ENCODE data around the gene SPO11.

Gene SPO11
- total RNA-seq = 0 reads per million in 3 donors

- no peak for DNase-seq
These were observed at the start of gene SPO11 for GRCh38 chr20:57329608-57330221. Gene SPO11, plus strand, starts transcription at chr20:57329803. Its CDS starts 65 bp downstream, at chr20:57329868.

GRCh38 chr20:57280221-57280620 lies 49.4 kb upstream of the SPO11 start:
- no peaks in the 10 kb centered on the region for H3K9me3 ChIP-seq (ENCODE audit: control insufficient read depth, low read length)
- H3K4me3 ChIP-seq (ENCODE audit: insufficient read depth, low read depth, low read length, poor library complexity, severe bottlenecking) = no peak overlapping the region
- no peak for DNase-seq
- no peak overlapping the region for H3K27ac ChIP-seq (ENCODE audit: insufficient read depth, low read length, poor library complexity, severe bottlenecking)
- no peaks in the 10 kb centered on the region for H3K4me1 ChIP-seq (ENCODE audit: control insufficient read depth, insufficient read depth, low read length, poor library complexity, severe bottlenecking)
- H3K36me3 ChIP-seq (ENCODE audit: control insufficient read depth, insufficient read depth, low read length) = no peaks in the 10 kb centered on the region
- no peaks in the 10 kb centered on the region for H3K27me3 ChIP-seq (replicated peaks; ENCODE audit: control insufficient read depth, insufficient read depth, low read length, poor library complexity, severe bottlenecking)

More at GRCh38 chr20:57329608-57330221, at the start of gene SPO11:
- Histone ChIP-seq H3K27me3 (replicated peaks; ENCODE audit: control insufficient read depth, insufficient read depth, low read length, poor library complexity, severe bottlenecking) (peaks cover 7% of the 10 kb centered on the region), H3K27ac (ENCODE audit: insufficient read depth, low read length, poor library complexity, severe bottlenecking) (no peak within 1 kb of the TSS), H3K36me3 (ENCODE audit: control insufficient read depth, insufficient read depth, low read length) (no peaks in the 10 kb centered on the region), H3K4me1 (ENCODE audit: control insufficient read depth, insufficient read depth, low read length, poor library complexity, severe bottlenecking) (no peaks in the 10 kb centered on the region), H3K4me3 (ENCODE audit: insufficient read depth, low read depth, low read length, poor library complexity, severe bottlenecking) (no peak within 1 kb of the TSS), H3K9me3 (ENCODE audit: control insufficient read depth, low read length) (no peaks in the 10 kb centered on the region)

GRCh38 chr20:57281900-57282299 lies 47.7 kb upstream of the SPO11 start:
- Histone ChIP-seq H3K9me3 (ENCODE audit: control insufficient read depth, low read length) (no peaks in the 10 kb centered on the region), H3K27me3 (replicated peaks; ENCODE audit: control insufficient read depth, insufficient read depth, low read length, poor library complexity, severe bottlenecking) (no peaks in the 10 kb centered on the region), H3K4me1 (ENCODE audit: control insufficient read depth, insufficient read depth, low read length, poor library complexity, severe bottlenecking) (no peaks in the 10 kb centered on the region), H3K36me3 (ENCODE audit: control insufficient read depth, insufficient read depth, low read length) (no peaks in the 10 kb centered on the region), H3K4me3 (ENCODE audit: insufficient read depth, low read depth, low read length, poor library complexity, severe bottlenecking) (no peak overlapping the region), H3K27ac (ENCODE audit: insufficient read depth, low read length, poor library complexity, severe bottlenecking) (no peak overlapping the region)
- DNase-seq = no peak

- Histone ChIP-seq H3K27me3 (replicated peaks; ENCODE audit: control insufficient read depth, insufficient read depth, low read length, poor library complexity, severe bottlenecking) (no peaks in the 10 kb centered on the region), H3K27ac (ENCODE audit: insufficient read depth, low read length, poor library complexity, severe bottlenecking) (no peak overlapping the region), H3K4me3 (ENCODE audit: insufficient read depth, low read depth, low read length, poor library complexity, severe bottlenecking) (no peak overlapping the region), H3K9me3 (ENCODE audit: control insufficient read depth, low read length) (no peaks in the 10 kb centered on the region), H3K4me1 (ENCODE audit: control insufficient read depth, insufficient read depth, low read length, poor library complexity, severe bottlenecking) (no peaks in the 10 kb centered on the region), H3K36me3 (ENCODE audit: control insufficient read depth, insufficient read depth, low read length) (no peaks in the 10 kb centered on the region)
- DNase-seq = no peak
These were observed 46.8 kb upstream of the SPO11 start for GRCh38 chr20:57282670-57283361.

- no peak for DNase-seq
- no peak overlapping the region for H3K4me3 ChIP-seq (ENCODE audit: insufficient read depth, low read depth, low read length, poor library complexity, severe bottlenecking)
- no peak overlapping the region for H3K27ac ChIP-seq (ENCODE audit: insufficient read depth, low read length, poor library complexity, severe bottlenecking)
- no peaks in the 10 kb centered on the region for H3K4me1 ChIP-seq (ENCODE audit: control insufficient read depth, insufficient read depth, low read length, poor library complexity, severe bottlenecking)
- no peaks in the 10 kb centered on the region for H3K9me3 ChIP-seq (ENCODE audit: control insufficient read depth, low read length)
- peaks cover 3% of the 10 kb centered on the region for H3K27me3 ChIP-seq (replicated peaks; ENCODE audit: control insufficient read depth, insufficient read depth, low read length, poor library complexity, severe bottlenecking)
- H3K36me3 ChIP-seq (ENCODE audit: control insufficient read depth, insufficient read depth, low read length) = no peaks in the 10 kb centered on the region
These were observed 45.7 kb upstream of the SPO11 start for GRCh38 chr20:57283860-57284259.

GRCh38 chr20:57287007-57287880 lies 42.4 kb upstream of the SPO11 start:
- Histone ChIP-seq H3K4me1 (ENCODE audit: control insufficient read depth, insufficient read depth, low read length, poor library complexity, severe bottlenecking) (no peaks in the 10 kb centered on the region), H3K9me3 (ENCODE audit: control insufficient read depth, low read length) (no peaks in the 10 kb centered on the region), H3K27me3 (replicated peaks; ENCODE audit: control insufficient read depth, insufficient read depth, low read length, poor library complexity, severe bottlenecking) (peaks cover 3% of the 10 kb centered on the region)

GRCh38 chr20:57287901-57288300 lies 41.7 kb upstream of the SPO11 start:
- Histone ChIP-seq H3K27ac (ENCODE audit: insufficient read depth, low read length, poor library complexity, severe bottlenecking) (no peak overlapping the region), H3K4me1 (ENCODE audit: control insufficient read depth, insufficient read depth, low read length, poor library complexity, severe bottlenecking) (no peaks in the 10 kb centered on the region), H3K27me3 (replicated peaks; ENCODE audit: control insufficient read depth, insufficient read depth, low read length, poor library complexity, severe bottlenecking) (peaks cover 3% of the 10 kb centered on the region), H3K4me3 (ENCODE audit: insufficient read depth, low read depth, low read length, poor library complexity, severe bottlenecking) (no peak overlapping the region), H3K36me3 (ENCODE audit: control insufficient read depth, insufficient read depth, low read length) (no peaks in the 10 kb centered on the region), H3K9me3 (ENCODE audit: control insufficient read depth, low read length) (no peaks in the 10 kb centered on the region)
- DNase-seq = no peak

More at GRCh38 chr20:57287007-57287880, 42.4 kb upstream of the SPO11 start:
- no peak overlapping the region for H3K27ac ChIP-seq (ENCODE audit: insufficient read depth, low read length, poor library complexity, severe bottlenecking)
- H3K4me3 ChIP-seq (ENCODE audit: insufficient read depth, low read depth, low read length, poor library complexity, severe bottlenecking) = no peak overlapping the region
- no peaks in the 10 kb centered on the region for H3K36me3 ChIP-seq (ENCODE audit: control insufficient read depth, insufficient read depth, low read length)
- no peak for DNase-seq

- no peaks in the 10 kb centered on the region for H3K36me3 ChIP-seq (ENCODE audit: control insufficient read depth, insufficient read depth, low read length)
- DNase-seq = no peak
- no peaks in the 10 kb centered on the region for H3K9me3 ChIP-seq (ENCODE audit: control insufficient read depth, low read length)
- H3K27me3 ChIP-seq (replicated peaks; ENCODE audit: control insufficient read depth, insufficient read depth, low read length, poor library complexity, severe bottlenecking) = peaks cover 3% of the 10 kb centered on the region
- H3K27ac ChIP-seq (ENCODE audit: insufficient read depth, low read length, poor library complexity, severe bottlenecking) = no peak overlapping the region
- no peak overlapping the region for H3K4me3 ChIP-seq (ENCODE audit: insufficient read depth, low read depth, low read length, poor library complexity, severe bottlenecking)
- H3K4me1 ChIP-seq (ENCODE audit: control insufficient read depth, insufficient read depth, low read length, poor library complexity, severe bottlenecking) = no peaks in the 10 kb centered on the region
These were observed 40.8 kb upstream of the SPO11 start for GRCh38 chr20:57288651-57289277.

- Histone ChIP-seq H3K27ac (ENCODE audit: insufficient read depth, low read length, poor library complexity, severe bottlenecking) (no peak overlapping the region), H3K4me1 (ENCODE audit: control insufficient read depth, insufficient read depth, low read length, poor library complexity, severe bottlenecking) (no peaks in the 10 kb centered on the region)
These were observed 40.0 kb upstream of the SPO11 start for GRCh38 chr20:57289391-57290177.

More at GRCh38 chr20:57289391-57290177, 40.0 kb upstream of the SPO11 start:
- Histone ChIP-seq H3K27me3 (replicated peaks; ENCODE audit: control insufficient read depth, insufficient read depth, low read length, poor library complexity, severe bottlenecking) (peaks cover 3% of the 10 kb centered on the region), H3K9me3 (ENCODE audit: control insufficient read depth, low read length) (no peaks in the 10 kb centered on the region), H3K4me3 (ENCODE audit: insufficient read depth, low read depth, low read length, poor library complexity, severe bottlenecking) (no peak overlapping the region), H3K36me3 (ENCODE audit: control insufficient read depth, insufficient read depth, low read length) (no peaks in the 10 kb centered on the region)
- DNase-seq = no peak

All from effector memory CD4-positive, alpha-beta T cell (primary cell).